ENCODE data around the gene ACTA1.
"Not testable (repeated sequence)": the region's sequence is repeated elsewhere in the genome, so short reads cannot be mapped to it uniquely, and the experiment has no call there.

The ACTA1 gene

GRCh38 chr1:229407206-229408026, 26.5 kb downstream of the ACTA1 start:
- DNase-seq: no peak

GRCh38 chr1:229406798-229407197, 27.1 kb downstream of the ACTA1 start:
- no peak for DNase-seq

- no peak for DNase-seq
Observed at GRCh38 chr1:229403573-229403972, 30.3 kb downstream of the ACTA1 start.

- no peak for DNase-seq
Observed at GRCh38 chr1:229402993-229403392, 30.9 kb downstream of the ACTA1 start.

- not testable (repeated sequence) for DNase-seq
Observed at GRCh38 chr1:229402329-229402728, 31.6 kb downstream of the ACTA1 start.

- no peak for DNase-seq
Observed at GRCh38 chr1:229397762-229398161, 36.1 kb downstream of the ACTA1 start.

GRCh38 chr1:229396585-229397206, 37.2 kb downstream of the ACTA1 start:
- no peak for DNase-seq

- not testable (repeated sequence) for DNase-seq
Observed at GRCh38 chr1:229394517-229394916, 39.4 kb downstream of the ACTA1 start.

GRCh38 chr1:229392936-229393335, 41.0 kb downstream of the ACTA1 start:
- no peak for DNase-seq

- no peak for DNase-seq
Observed at GRCh38 chr1:229390130-229390529, 43.8 kb downstream of the ACTA1 start.

GRCh38 chr1:229388897-229389580, 44.9 kb downstream of the ACTA1 start:
- DNase-seq: no peak

- no peak for DNase-seq
Observed at GRCh38 chr1:229385853-229386456, 47.9 kb downstream of the ACTA1 start.

- DNase-seq: no peak
Observed at GRCh38 chr1:229384822-229385221, 49.1 kb downstream of the ACTA1 start.

- peak; percentile 8 for DNase-seq
Observed at GRCh38 chr1:229383961-229384360, 49.9 kb downstream of the ACTA1 start.

GRCh38 chr1:229383188-229383587, 50.7 kb downstream of the ACTA1 start:
- peak; percentile 9 for DNase-seq

All from activated effector memory CD4-positive, alpha-beta T cell treated with anti-CD3 and anti-CD28 coated beads, Interleukin-2, amount 50 U/mL, for 16 hours (primary cell).